ENCODE results near the gene RNF166.

RNF166 gene

GRCh38 chr16:88705801-88706228, 393 bp downstream of the RNF166 start:
- DNase-seq: no peak

- no peak for DNase-seq
These were observed 1.0 kb downstream of the RNF166 start for GRCh38 chr16:88705076-88705684.

DNA sequence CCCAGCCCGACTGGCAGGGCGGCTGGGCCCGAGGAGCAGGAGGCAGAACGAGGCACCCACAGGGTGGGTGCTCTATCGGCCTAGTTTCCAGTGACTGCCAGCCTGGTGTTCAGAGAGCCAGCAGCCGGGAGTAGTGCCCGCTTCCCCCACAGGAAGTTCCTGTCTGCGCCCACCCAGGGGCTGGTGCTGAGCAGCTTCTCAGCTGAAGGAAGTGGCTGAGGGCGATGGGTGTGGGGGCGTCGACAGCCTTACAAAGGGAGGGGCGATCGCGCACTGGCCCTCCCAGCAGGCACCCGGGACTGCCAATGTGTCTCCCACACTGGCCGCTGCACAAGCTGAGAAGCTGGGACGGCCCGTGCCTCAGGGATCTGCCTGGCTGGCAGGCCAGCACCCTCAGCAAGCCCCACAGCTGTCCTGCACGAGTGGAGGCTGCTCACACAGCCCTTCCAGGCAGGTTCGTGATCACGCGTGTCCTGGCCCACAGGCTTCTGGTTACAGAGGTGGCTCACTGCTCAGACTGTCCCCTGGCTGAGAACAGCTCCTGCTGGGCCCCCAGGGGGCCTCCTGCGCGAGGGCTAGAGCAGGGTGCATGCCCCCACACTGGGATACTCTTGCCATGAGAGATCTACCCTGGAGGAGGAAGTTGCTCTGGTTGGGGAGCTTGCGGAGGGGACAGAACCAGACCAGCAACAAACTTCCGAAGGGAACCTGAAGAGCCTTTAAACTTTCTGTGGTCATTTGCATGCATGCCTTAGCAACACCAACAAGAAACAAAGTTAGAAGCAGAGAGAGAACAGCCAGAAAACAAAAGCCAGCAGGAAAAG, 2.5 kb downstream of the RNF166 start:
- DNase-seq: no peak

DNA sequence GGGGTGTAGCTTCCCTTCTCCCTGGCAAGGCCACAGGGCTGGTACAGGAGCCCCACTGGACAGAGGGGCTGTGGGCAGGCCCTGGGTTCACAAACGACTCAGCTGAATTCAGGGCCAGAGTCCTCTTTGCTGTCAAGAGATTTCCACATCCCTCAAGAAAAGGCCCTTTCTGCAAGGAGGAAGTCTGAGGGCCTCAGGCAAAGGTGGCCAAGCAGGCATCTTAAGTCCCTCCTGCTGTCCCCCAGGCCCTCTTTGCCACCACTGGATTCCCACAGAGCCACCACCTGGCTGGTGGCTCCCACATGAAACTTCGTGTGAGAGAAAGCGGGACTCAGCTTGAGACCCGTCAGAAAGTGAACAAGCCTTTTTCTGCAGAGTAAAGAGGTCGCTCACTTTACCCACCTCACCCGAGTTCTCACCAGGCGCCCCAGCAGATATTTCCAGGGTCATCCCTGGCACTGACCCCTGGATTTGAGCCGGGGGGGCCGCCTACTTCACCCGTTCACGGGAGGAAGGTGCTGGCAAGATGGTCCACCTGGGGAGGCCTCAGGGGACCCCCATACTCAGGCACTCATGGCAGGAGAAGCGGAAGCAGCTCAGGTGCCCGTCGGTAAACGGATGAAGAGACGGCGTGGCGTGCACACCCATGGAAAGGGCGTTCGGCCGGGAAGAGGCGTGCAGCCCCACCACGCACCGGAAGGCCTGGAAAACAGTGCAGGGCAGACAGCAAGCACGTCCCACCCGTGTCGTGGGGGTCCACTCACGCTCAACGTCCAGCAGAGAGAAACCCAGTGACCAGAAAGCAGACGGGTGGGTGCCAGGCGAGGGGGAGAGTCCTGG, 3.6 kb downstream of the RNF166 start:
- DNase-seq: no peak

DNA sequence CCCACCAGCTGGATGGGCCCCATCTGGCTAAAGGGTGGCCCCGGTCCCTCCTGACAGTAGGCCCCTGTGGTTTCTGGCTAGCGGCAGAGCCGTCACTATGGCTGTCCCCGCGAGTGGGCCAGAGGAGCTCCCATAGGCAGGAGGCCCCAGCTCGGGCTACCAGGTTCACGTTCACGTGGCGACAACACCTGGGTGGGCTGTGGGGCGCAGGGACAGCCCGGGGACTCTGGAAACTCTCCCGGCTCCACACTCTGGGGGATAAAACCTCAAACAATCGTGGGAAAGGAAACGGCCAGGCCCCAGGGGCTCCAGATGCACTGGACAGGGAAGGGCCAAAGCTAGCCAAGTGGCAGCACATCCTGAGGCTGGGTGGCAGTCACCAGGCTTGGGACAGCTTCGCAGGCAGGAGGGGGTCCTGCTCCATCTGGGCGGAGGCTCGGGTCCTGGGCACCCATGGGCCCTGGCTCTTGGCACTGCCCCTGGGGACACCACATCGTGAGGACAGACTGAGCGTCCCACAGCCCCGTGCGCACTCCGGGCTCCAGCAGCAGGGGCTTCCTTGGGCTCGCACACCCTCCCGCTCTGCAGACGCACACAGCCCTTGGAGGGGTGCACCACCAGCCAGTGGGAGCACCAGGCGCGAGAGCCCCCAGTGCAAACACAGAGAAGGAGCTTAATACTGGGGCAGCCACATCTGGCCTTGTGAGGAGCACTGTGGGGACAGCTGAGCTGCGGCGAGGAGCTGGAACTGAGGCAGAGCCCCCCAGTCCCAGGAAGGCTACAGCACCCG, 4.4 kb downstream of the RNF166 start:
- DNase-seq: no peak

- DNase-seq: no peak
These were observed 5.3 kb downstream of the RNF166 start for GRCh38 chr16:88700636-88701482.

DNA sequence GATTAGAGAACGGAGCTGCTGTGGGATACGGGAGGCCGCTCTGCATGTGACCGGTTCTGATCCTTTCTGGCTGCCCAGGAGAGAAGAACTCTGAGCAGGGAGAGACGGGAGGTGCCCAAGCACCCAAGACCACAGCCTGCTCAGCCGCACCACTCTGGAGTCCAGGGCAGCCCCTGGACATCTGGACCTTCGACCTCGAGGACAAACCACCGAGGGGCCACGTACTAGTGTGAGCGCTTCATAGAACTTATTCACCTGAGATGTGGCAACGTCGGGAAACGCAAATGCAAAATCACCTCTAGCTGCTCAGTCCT, 5.9 kb downstream of the RNF166 start:
- DNase-seq: no peak

GRCh38 chr16:88699180-88699579, 7.0 kb downstream of the RNF166 start:
- no peak for DNase-seq

GRCh38 chr16:88698646-88699045, 7.6 kb downstream of the RNF166 start:
- DNase-seq: no peak

DNA sequence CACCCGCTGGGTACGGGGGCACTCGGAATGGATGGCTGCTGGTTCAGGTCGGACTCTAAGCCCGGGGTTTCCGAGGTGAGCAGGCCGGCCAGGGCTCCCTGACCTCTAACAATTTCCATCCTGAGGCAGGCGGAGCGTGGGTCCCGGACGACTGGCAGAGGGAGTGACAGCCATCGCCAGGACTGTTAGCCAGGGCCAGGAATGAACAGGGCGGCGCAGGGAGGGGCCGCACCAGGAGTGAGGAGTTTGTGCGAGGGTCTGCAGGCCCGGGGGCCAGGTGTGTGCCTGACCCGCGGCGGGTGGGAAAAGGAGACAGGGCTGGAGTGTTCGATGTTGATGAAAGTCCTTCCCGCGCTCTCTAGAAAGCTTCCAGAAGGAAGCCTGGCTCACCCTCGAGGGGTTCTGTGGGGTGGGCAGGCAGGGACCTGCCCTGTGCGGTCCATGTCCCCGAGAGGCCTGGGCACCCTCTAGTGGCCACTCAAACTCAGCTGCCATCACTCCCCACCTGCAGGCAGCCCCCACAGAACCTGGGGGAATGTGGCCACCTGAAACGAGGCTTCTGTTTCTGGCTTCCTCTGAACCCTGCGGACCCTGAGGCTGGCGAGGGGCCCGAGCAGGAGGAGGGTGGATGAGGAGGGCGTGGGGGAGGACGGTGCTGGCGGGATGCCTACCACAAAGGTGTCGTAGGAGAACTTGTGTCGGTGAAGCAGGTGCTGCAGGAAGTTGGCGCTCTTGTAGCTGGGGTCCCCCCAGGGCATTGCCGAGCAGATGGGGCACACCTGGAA, 8.2 kb downstream of the RNF166 start:
- DNase-seq: no peak

DNA sequence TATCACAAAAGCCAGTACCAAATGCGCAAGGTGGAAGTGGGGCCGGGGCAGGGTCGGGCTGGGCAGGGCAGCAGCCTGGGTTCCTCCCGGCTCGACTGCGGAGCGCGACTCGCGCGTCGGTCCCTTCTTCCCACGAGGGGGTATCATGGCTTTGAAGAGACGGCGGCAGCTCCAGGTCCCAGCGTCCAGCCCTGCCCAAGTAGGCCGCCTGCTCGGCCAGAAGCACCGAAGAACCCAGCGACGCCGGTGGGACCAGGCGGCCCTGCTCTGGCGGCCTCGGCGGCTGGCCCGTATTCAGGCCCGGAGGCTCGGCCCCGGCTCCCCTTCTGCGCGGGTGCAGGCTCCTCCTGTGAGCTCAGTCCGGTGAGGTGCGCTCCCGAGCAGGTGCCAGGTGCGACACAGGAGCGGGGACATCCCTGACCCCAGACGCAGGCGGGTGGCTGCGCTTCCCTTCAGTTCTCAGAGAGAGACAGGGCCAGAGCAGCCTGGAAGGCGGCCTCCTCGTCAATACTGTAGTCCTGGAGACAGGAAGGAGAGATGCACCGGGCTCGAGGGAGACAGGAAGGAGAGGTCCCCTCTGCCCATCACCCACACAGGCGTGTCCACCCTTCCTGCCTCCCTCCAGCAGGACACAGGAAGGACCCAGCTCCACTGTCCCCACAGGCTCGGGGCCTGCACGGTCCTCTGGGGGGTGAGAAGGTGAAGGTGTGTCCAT, 8.9 kb downstream of the RNF166 start:
- no peak for DNase-seq

- DNase-seq: no peak
These were observed 9.8 kb downstream of the RNF166 start for GRCh38 chr16:88696441-88696840.

DNA sequence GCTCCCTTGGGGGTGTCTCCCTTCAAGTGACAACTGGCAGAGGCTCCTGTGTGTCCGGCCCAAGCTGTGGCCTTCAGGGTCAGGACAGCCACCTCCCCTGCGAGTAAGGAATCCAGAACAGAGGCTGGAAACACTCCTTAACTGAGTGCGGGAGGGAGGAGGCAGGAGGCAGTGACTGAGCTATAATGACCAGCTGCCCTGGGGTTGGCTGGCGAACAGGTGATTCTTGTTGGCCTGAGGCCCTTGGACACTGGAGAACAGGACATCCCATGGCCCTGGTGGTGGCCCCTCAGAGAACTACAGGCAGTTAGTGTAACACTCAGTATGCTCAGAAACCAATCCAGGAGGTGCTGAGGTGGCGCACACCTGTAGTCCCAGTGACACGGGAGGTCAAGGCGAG, 10.5 kb downstream of the RNF166 start:
- DNase-seq: no peak

- DNase-seq: no peak
These were observed 11.0 kb downstream of the RNF166 start for GRCh38 chr16:88695218-88695617.

DNA sequence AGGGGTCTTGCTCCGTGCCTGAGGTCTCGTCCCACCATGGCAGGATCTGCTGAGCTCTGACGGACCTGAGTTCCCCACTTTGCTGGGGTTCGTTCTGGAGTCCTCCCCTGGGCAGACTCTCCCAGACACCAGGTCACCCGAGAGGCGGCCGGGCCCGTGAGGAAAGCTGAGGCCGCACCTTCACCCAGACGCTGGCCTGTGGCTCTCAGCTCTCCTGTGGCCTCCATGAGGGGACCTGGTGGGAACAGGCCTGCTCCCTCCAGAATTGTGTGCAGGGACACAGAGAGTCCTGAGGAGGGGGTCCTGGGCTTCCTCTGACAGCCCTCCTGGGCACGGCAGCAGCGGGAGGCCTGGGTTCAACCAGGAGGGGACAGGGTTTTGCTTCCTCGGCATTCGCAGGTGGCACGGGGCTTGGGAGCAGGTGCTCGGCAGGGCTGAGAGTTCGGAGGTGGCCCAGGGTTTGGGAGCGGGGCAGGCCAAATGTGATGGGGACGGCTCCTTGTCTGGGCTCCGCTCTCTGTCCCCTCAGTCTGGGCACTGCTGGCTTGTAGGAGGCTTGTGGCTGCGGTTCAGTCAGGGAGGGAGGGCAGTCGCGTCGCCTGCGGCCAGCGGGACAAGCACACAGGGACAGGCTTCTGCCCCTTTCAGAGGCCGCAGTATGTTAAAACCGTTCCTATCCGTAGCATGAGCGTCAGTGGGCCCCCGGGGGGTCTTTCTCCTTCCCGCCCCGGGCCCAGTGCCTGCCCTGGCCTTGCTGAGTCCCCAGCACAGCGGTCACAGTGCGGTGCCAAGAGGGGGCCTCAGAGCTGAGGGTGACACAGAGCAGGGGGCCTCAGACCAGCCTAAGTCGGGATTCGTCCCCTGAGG, 11.8 kb downstream of the RNF166 start:
- no peak for DNase-seq

DNA sequence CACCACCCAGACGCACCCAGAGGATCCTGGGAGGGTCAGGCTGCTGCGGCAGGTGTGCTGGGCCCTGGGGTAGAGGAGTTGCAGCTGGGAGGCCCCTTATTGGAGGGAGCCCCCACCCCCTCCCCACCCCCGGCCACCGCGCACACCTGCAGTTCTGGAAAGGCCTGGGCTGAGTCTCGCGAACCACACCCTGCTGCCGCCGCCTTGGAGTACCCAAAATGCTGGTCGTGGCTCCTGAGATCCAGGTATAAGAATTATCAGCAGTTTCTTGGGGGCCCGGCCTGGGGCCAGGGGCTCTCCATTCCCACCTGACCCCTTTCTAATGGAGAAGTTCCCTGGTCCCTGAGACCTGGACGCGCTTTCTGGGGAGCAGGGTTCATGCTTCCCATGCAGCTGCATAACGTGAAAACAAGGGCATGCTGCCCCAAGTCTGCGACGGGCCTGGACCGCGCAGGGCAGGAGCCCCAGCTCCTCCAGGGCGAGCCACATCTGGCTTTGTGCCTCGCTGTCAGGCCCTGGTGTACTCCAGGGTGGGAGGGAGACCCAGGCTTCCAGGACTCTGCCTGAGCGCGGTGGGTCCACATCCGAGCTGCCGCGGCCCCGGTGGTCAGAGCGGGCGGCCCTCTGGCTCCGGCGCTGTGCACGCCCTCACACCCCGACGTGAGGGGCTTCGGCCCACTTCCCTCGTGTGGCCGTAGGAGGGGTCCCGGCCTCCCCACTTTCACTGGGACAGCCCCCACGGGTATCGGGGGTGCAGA, 12.6 kb downstream of the RNF166 start:
- no peak for DNase-seq

DNA sequence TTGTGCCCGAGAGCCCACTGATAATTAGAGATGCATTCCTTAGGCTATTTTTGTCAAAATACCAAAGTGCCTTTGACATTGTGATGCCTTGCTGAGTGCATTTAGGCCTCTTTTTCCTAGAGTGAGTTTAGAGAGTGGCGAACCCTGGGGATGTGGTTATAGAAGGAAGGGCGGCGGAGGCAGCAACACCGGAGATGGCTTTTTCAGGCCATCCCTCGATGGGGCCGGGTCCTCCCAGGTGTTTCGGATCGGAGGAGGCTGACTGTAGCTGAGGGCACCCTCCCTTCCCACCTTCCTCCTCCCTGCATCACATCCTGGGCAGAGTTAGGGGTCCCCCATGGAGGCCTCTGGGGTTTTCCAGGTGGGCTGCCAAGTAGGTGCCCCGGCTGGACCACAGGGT, 13.3 kb downstream of the RNF166 start:
- no peak for DNase-seq

GRCh38 chr16:88691924-88692560, 14.2 kb downstream of the RNF166 start:
- DNase-seq: no peak
